BE2C (cell line): ENCODE measurements around the gene SLC38A9.

ENCODE experiments used
- DNase-seq: peaks from one replicate; pipeline ENCODE4 v3.0.0-alpha.2; 2020
- H3K27me3 ChIP-seq: fragments of 250-450 bp; sonication (Bioruptor Pico); 2 replicates; pipeline ENCODE4 v1.5.1; 2020; ENCODE audit warnings: mild to moderate bottlenecking
- H3K36me3 ChIP-seq: fragments of 250-450 bp; sonication (Bioruptor Pico); 2 replicates; pipeline ENCODE4 v1.5.1; 2020; ENCODE audit warnings: mild to moderate bottlenecking
- H3K4me1 ChIP-seq: fragments of 250-450 bp; sonication (Bioruptor Pico); 2 replicates; pipeline ENCODE4 v1.5.1; 2020
- H3K4me3 ChIP-seq: 2 replicates; pipeline ENCODE4 v1.5.1; 2011; ENCODE audit warnings: low read depth, low read length
- H3K9me3 ChIP-seq: fragments of 250-450 bp; sonication (Bioruptor Pico); 2 replicates; pipeline ENCODE4 v1.5.1; 2020
- TF ChIP-seq, protein P1 (sequence below): IDR thresholded peaks from 2 replicates; pipeline ENCODE4 v1.5.1; 2012; ENCODE audit warnings: mild to moderate bottlenecking, low read depth, low read length

Gene SLC38A9

DNA sequence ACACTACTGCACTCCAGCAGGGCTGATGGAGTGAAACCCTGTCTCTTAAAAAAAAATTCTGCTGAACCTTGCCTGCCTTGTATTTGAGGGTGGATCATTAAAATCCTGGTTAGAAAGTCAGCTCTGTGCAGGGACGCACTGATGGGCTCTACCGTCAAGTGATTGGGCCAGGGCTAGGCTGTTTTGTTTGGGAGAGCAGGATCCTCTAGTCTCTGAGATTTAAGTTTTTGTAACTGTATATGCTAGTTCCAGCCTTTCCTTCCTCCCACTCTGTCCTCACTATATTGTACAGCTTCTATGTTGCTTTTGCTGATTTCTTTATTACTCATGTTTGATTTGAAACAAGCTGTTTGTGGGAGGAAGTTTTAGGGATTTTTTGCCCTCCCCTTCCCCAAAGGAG is 37.3 kb upstream of the SLC38A9 start:
- Histone ChIP-seq H3K36me3 (no peaks in the 10 kb centered on the region), H3K4me3 (no peak overlapping the region), H3K27me3 (peaks cover 29% of the 10 kb centered on the region), H3K4me1 (no peaks in the 10 kb centered on the region), H3K9me3 (no peaks in the 10 kb centered on the region)
- no peak for DNase-seq
- TF ChIP-seq, protein P1, sequence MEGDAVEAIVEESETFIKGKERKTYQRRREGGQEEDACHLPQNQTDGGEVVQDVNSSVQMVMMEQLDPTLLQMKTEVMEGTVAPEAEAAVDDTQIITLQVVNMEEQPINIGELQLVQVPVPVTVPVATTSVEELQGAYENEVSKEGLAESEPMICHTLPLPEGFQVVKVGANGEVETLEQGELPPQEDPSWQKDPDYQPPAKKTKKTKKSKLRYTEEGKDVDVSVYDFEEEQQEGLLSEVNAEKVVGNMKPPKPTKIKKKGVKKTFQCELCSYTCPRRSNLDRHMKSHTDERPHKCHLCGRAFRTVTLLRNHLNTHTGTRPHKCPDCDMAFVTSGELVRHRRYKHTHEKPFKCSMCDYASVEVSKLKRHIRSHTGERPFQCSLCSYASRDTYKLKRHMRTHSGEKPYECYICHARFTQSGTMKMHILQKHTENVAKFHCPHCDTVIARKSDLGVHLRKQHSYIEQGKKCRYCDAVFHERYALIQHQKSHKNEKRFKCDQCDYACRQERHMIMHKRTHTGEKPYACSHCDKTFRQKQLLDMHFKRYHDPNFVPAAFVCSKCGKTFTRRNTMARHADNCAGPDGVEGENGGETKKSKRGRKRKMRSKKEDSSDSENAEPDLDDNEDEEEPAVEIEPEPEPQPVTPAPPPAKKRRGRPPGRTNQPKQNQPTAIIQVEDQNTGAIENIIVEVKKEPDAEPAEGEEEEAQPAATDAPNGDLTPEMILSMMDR, result no peak

DNA sequence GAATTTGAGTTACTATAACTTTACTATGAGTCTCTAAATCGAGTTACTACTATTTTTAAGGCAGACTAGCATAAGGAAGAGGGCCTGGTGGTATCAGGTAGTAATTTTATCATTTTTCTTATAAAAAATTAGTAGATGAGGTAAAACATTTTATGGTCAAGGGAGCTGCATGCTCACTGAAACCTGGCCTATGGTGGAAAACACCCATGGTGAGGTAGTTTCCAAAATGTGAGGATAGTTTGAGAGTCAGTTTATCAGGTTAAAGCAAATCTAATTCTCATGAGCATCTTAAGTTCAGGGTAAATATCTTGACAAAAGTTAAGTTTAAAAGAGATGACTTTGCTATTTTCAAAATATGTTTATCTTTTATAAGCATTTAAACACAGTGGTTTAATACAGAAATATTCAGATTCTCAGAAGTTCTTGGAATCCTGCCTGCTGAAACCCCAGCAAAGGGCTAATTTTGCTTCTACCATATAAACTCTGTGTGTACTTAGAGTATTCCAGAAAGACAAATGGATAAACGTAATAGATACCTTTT is 35.7 kb upstream of the SLC38A9 start:
- no peak overlapping the region for H3K4me3 ChIP-seq
- no peak for DNase-seq
- H3K27me3 ChIP-seq, result peaks cover 34% of the 10 kb centered on the region
- no peaks in the 10 kb centered on the region for H3K36me3 ChIP-seq
- H3K9me3 ChIP-seq, result no peaks in the 10 kb centered on the region
- H3K4me1 ChIP-seq, result no peaks in the 10 kb centered on the region
- TF ChIP-seq, protein P1, result no peak

DNA sequence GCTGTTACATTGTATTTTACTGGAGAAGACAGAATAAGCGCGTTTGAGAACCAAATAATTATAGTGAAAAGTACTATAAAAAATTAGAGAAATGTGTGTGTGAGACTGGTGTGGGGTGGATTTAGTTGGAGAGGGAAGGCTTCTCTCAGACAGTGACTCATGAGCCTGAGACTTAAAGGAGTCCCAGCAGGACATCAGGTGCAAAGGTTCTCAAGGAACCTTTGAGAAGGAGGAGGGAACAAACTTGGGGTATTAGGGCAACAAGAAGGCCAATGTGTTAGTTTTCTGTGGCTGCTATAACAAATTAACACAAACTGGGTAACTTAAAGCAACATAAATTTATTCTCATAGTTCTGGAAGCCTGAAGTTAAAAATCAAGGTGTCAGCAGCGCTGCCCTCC is 30.7 kb upstream of the SLC38A9 start:
- TF ChIP-seq, protein P1, result no peak
- no peaks in the 10 kb centered on the region for H3K36me3 ChIP-seq
- no peaks in the 10 kb centered on the region for H3K4me1 ChIP-seq
- no peak for DNase-seq
- H3K4me3 ChIP-seq, result no peak overlapping the region
- H3K9me3 ChIP-seq, result no peaks in the 10 kb centered on the region
- H3K27me3 ChIP-seq, result peaks cover 32% of the 10 kb centered on the region

DNA sequence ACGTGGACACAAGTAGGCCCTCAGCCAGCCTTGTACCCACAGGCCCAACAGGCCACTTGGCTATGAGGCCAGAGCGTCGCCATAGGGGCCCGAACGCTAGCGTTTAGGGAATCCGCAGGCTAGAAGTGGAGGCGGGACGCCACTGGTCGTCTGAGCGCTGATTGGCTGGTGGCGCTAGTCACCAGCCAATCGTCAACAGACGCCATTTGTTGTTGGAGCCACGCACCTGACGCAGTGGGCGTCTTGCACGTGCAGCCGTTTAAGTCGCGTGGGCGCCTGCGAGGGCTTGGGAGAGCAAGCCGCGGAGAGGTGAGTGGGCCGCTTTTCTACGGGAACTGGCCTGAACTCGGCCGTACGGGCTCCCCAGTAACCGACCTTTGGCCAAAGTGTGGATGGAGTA is 25.7 kb upstream of the SLC38A9 start, which contains the start of gene DDX4:
DDX4 (plus strand) TSS at position 269 of the 400 bp plus-strand sequence. CDS start 903 bp downstream, outside the sequence.
- H3K27me3 ChIP-seq, result peaks cover 2% of the 10 kb centered on the region
- no peak within 1 kb of the TSS for H3K4me3 ChIP-seq
- H3K9me3 ChIP-seq, result no peaks in the 10 kb centered on the region
- no peaks in the 10 kb centered on the region for H3K4me1 ChIP-seq
- H3K36me3 ChIP-seq, result no peaks in the 10 kb centered on the region
- TF ChIP-seq, protein P1, result no peak
- DNase-seq, result no peak

DNA sequence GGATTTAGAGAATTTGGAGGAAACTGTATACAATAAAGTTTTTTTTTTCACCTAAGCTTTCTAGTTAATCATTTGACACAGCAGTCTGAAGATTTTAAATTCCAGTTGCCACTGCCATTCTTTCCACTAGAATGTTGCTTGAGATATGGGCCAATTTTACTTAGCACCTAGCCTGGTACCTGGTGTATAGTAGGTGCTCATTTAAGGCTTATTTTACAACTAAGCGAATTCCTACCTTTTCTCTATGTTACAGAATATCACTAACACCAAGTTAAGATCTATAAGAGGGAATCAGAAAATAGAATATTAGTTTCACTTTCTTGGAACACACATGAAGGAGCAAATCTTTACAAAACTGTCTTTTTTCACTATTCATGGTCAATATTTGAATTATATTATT is 22.5 kb upstream of the SLC38A9 start:
- no peak for DNase-seq
- H3K27me3 ChIP-seq, result peaks cover 11% of the 10 kb centered on the region; the same call in 1 of the 2 replicates
- no peak overlapping the region for H3K4me3 ChIP-seq
- TF ChIP-seq, protein P1, result no peak
- H3K36me3 ChIP-seq, result no peaks in the 10 kb centered on the region
- no peaks in the 10 kb centered on the region for H3K4me1 ChIP-seq
- no peaks in the 10 kb centered on the region for H3K9me3 ChIP-seq

DNA sequence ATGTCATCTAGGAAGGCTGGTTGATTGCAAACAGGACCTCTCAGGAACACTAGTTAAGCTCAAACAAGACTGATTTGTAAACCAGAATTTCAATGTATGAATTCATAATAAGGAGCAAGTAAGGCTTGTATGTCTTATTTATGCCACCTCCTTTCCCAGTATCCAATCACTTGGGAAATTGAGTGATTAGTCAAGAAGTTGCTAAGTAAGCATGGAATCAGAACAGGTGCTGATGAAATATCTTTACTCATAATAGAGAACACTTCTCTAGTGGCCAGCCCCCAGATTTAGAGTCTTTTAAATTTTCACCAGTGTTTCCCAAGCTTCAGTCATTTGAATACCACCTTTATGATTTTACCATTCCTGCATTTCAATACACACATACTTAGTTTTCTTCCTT is 20.5 kb upstream of the SLC38A9 start:
- Histone ChIP-seq H3K9me3 (no peaks in the 10 kb centered on the region), H3K36me3 (no peaks in the 10 kb centered on the region), H3K4me1 (no peaks in the 10 kb centered on the region), H3K27me3 (peaks cover 11% of the 10 kb centered on the region; the same call in 1 of the 2 replicates), H3K4me3 (no peak overlapping the region)
- TF ChIP-seq, protein P1, result no peak
- no peak for DNase-seq
